Caco-2 (cell line): ENCODE measurements around the gene LIMA1. TPM values are rescaled to one million over a fixed set of nuclear protein-coding genes. Genes with fewer than 3 reads are reported as not detected.

ENCODE experiments used
- BruUV-seq: library from RNA; stranded (reverse); fragments of 400-500 nt; replicated peaks from 2 replicates; lab custom pipeline; 2021; lab: Mats Ljungman, UMichigan
- CTCF ChIA-PET: fragments of 300-600 bp; sonication (Branson Sonifier 250); formaldehyde crosslinking; loops from one replicate; lab custom pipeline; 2022; ENCODE audit warnings: antibody characterized with exemption; lab: Charles Lee
- POLR2A ChIA-PET: fragments of 300-600 bp; sonication (Branson Sonifier 250); formaldehyde crosslinking; loops from one replicate; lab custom pipeline; 2022; ENCODE audit warnings: antibody characterized with exemption; lab: Charles Lee
- DNase-seq, 2 experiments: peaks; one replicate each; pipeline versions ENCODE4 v3.0.0 to v3.0.0-alpha.2; 2020 to 2022
- H3K27me3 ChIP-seq: replicated peaks from 2 replicates; pipeline ENCODE4 v1.6.0; 2011; ENCODE audit warnings: low read length; ENCODE audit not compliant: control insufficient read depth, insufficient read depth
- H3K36me3 ChIP-seq: 2 replicates; pipeline ENCODE4 v1.5.1; 2011; ENCODE audit warnings: low read length; ENCODE audit not compliant: control insufficient read depth, insufficient read depth
- H3K4me1 ChIP-seq: fragments of 250-450 bp; sonication (Bioruptor Pico); 2 replicates; pipeline ENCODE4 v1.5.1; 2020; ENCODE audit warnings: mild to moderate bottlenecking
- H3K4me3 ChIP-seq: 2 replicates; pipeline ENCODE4 v1.5.1; 2011; ENCODE audit warnings: low read depth, mild to moderate bottlenecking, control low read depth, low read length
- H3K9me3 ChIP-seq: fragments of 250-450 bp; sonication (Bioruptor Pico); 2 replicates; pipeline ENCODE4 v1.5.1; 2020; ENCODE audit warnings: mild to moderate bottlenecking, moderate library complexity
- H3K27ac Mint-ChIP-seq: one replicate; pipeline ENCODE4 v1.8.0; 2022; ENCODE audit warnings: mixed read lengths; ENCODE audit not compliant: unreplicated experiment
- H3K27me3 Mint-ChIP-seq: one replicate; pipeline ENCODE4 v1.8.0; 2022; ENCODE audit warnings: mixed read lengths; ENCODE audit not compliant: insufficient read depth, unreplicated experiment
- H3K36me3 Mint-ChIP-seq: one replicate; pipeline ENCODE4 v1.8.0; 2022; ENCODE audit warnings: mild to moderate bottlenecking, mixed read lengths; ENCODE audit not compliant: insufficient read depth, unreplicated experiment
- H3K4me1 Mint-ChIP-seq: one replicate; pipeline ENCODE4 v1.8.0; 2022; ENCODE audit warnings: low read depth, mixed read lengths; ENCODE audit not compliant: unreplicated experiment
- H3K4me3 Mint-ChIP-seq: one replicate; pipeline ENCODE4 v1.8.0; 2022; ENCODE audit warnings: mild to moderate bottlenecking, moderate library complexity, mixed read lengths; ENCODE audit not compliant: unreplicated experiment
- H3K9me3 Mint-ChIP-seq: one replicate; pipeline ENCODE4 v1.8.0; 2022; ENCODE audit warnings: mixed read lengths; ENCODE audit not compliant: unreplicated experiment
- intact Hi-C: fragments of 100-400 bp; cut with micrococcal nuclease; formaldehyde crosslinking; loops from one replicate; pipeline ENCODE4 v1.10.0; 2022; ENCODE audit not compliant: unreplicated experiment
- total RNA-seq: library from RNA; stranded (reverse); gene quantifications from 2 replicates; pipeline ENCODE4 v1.2.3, GENCODE V29; 2022
- TF ChIP-seq, protein P1 (sequence below), 2 experiments: fragments of 200-600 bp in 1 of 2; IDR thresholded peaks; 1 replicate in 1 of 2; 2 replicates in 1 of 2; pipeline versions ENCODE4 v1.5.1 to v1.8.0; 2011 to 2022; ENCODE audit warnings: antibody characterized with exemption in 1 of 2, control low read depth in 1 of 2, inconsistent platforms in 1 of 2, low read depth in 1 of 2, low read length in 1 of 2, mild to moderate bottlenecking in 1 of 2, moderate library complexity in 1 of 2; ENCODE audit not compliant: insufficient read depth in 1 of 2, severe bottlenecking in 1 of 2, unreplicated experiment in 1 of 2

LIMA1 gene
- total RNA-seq, 1 experiment from 2014 or later = 50.3 TPM

- H3K27me3 ChIP-seq = no peaks in the 10 kb centered on the region
- no peak for DNase-seq
- BruUV-seq = no TSS peak
- Mint-ChIP-seq H3K36me3 (no peaks in the 10 kb centered on the region), H3K4me1 (no peaks in the 10 kb centered on the region), H3K27me3 (no peaks in the 10 kb centered on the region), H3K4me3 (no peak overlapping the region), H3K9me3 (no peaks in the 10 kb centered on the region), H3K27ac (no peak overlapping the region)
- H3K36me3 ChIP-seq = no peaks in the 10 kb centered on the region
- intact Hi-C loops = no loop called here
- TF ChIP-seq, protein P1, sequence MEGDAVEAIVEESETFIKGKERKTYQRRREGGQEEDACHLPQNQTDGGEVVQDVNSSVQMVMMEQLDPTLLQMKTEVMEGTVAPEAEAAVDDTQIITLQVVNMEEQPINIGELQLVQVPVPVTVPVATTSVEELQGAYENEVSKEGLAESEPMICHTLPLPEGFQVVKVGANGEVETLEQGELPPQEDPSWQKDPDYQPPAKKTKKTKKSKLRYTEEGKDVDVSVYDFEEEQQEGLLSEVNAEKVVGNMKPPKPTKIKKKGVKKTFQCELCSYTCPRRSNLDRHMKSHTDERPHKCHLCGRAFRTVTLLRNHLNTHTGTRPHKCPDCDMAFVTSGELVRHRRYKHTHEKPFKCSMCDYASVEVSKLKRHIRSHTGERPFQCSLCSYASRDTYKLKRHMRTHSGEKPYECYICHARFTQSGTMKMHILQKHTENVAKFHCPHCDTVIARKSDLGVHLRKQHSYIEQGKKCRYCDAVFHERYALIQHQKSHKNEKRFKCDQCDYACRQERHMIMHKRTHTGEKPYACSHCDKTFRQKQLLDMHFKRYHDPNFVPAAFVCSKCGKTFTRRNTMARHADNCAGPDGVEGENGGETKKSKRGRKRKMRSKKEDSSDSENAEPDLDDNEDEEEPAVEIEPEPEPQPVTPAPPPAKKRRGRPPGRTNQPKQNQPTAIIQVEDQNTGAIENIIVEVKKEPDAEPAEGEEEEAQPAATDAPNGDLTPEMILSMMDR (IDR thresholded peaks at IDR 0.05; ENCODE audit: insufficient read depth in 1 of 2, low read depth in 1 of 2, low read length in 1 of 2, severe bottlenecking in 1 of 2, unreplicated experiment in 1 of 2) = no peak
- ChIA-PET CTCF (no interaction called here), POLR2A (no interaction called here)
- no peaks in the 10 kb centered on the region for H3K4me1 ChIP-seq
- H3K4me3 ChIP-seq = no peak overlapping the region
- no peaks in the 10 kb centered on the region for H3K9me3 ChIP-seq
Observed at GRCh38 chr12:50309950-50310349, 26.6 kb upstream of the LIMA1 start.

- no peaks in the 10 kb centered on the region for H3K27me3 ChIP-seq
- H3K4me3 ChIP-seq = no peak overlapping the region
- DNase-seq = no peak
- POLR2A ChIA-PET = interaction anchor here (1.1 kb wide), 1 partner anchor 19 kb away, joined by 3 read pairs; no protein-coding TSS in a partner anchor
- peaks cover 10% of the 10 kb centered on the region for H3K4me1 Mint-ChIP-seq
- TF ChIP-seq, protein P1 (IDR thresholded peaks at IDR 0.05; ENCODE audit: insufficient read depth in 1 of 2, low read depth in 1 of 2, low read length in 1 of 2, severe bottlenecking in 1 of 2, unreplicated experiment in 1 of 2) = no peak
- H3K27ac Mint-ChIP-seq = no peak overlapping the region
- no peaks in the 10 kb centered on the region for H3K27me3 Mint-ChIP-seq
- no TSS peak for BruUV-seq
- intact Hi-C loops = no loop called here
- H3K36me3 Mint-ChIP-seq = no peaks in the 10 kb centered on the region
- H3K4me3 Mint-ChIP-seq = no peak overlapping the region
- CTCF ChIA-PET = interaction anchor here (0.5 to 0.7 kb wide), 2 partner anchors 31 to 70 kb away, joined by 3 to 7 read pairs; no protein-coding TSS in a partner anchor
- H3K9me3 Mint-ChIP-seq = no peaks in the 10 kb centered on the region
- no peaks in the 10 kb centered on the region for H3K9me3 ChIP-seq
- peaks cover 27% of the 10 kb centered on the region for H3K4me1 ChIP-seq
- H3K36me3 ChIP-seq = no peaks in the 10 kb centered on the region
Observed at GRCh38 chr12:50302686-50303085, 19.4 kb upstream of the LIMA1 start.

GRCh38 chr12:50297996-50298395 lies 14.7 kb upstream of the LIMA1 start:
- intact Hi-C loops = no loop called here
- BruUV-seq = no TSS peak
- Mint-ChIP-seq H3K4me1 (peaks cover 15% of the 10 kb centered on the region), H3K4me3 (no peak overlapping the region), H3K36me3 (no peaks in the 10 kb centered on the region), H3K9me3 (no peaks in the 10 kb centered on the region), H3K27me3 (no peaks in the 10 kb centered on the region), H3K27ac (peak overlapping the region; percentile 14)
- Histone ChIP-seq H3K4me3 (no peak overlapping the region), H3K9me3 (no peaks in the 10 kb centered on the region), H3K4me1 (peaks cover 15% of the 10 kb centered on the region), H3K36me3 (no peaks in the 10 kb centered on the region), H3K27me3 (no peaks in the 10 kb centered on the region)
- ChIA-PET POLR2A (interaction anchor here (0.5 to 1.0 kb wide), 2 partner anchors 15 to 785 kb away, joined by 3 to 4 read pairs; partner anchors contain the start of genes CSRNP2 and LIMA1), CTCF (interaction anchor here (0.7 kb wide), 1 partner anchor 186 kb away, joined by 4 read pairs; the partner anchor contains the start of gene COX14)
- DNase-seq = no peak
- TF ChIP-seq, protein P1 (IDR thresholded peaks at IDR 0.05; ENCODE audit: insufficient read depth in 1 of 2, low read depth in 1 of 2, low read length in 1 of 2, severe bottlenecking in 1 of 2, unreplicated experiment in 1 of 2) = no peak
